ENCODE data around the gene LKAAEAR1. TPM values are rescaled to one million over a fixed set of nuclear protein-coding genes. Genes with fewer than 3 reads are reported as not detected.

LKAAEAR1 gene
- total RNA-seq, 1 donor from 2014 or later = not detected

- Histone ChIP-seq H3K36me3 (ENCODE audit: control insufficient read depth, insufficient read depth, low read length) (no peaks in the 10 kb centered on the region), H3K4me3 (ENCODE audit: low read depth, low read length) (no peak overlapping the region), H3K27me3 (ENCODE audit: control insufficient read depth, insufficient read depth, low read length) (peaks cover 13% of the 10 kb centered on the region)
- DNase-seq (ENCODE audit: low read depth) = no peak
- no peak for TF ChIP-seq CTCF (IDR thresholded peaks at IDR 0.05; ENCODE audit: insufficient read depth, low read length, poor library complexity, severe bottlenecking)
Observed at GRCh38 chr20:64115171-64115911, 31.1 kb upstream of the LKAAEAR1 start.

- TF ChIP-seq CTCF (IDR thresholded peaks at IDR 0.05; ENCODE audit: insufficient read depth, low read length, poor library complexity, severe bottlenecking) = no peak
- no peaks in the 10 kb centered on the region for H3K36me3 ChIP-seq (ENCODE audit: control insufficient read depth, insufficient read depth, low read length)
- DNase-seq (ENCODE audit: low read depth) = no peak
- no peak overlapping the region for H3K4me3 ChIP-seq (ENCODE audit: low read depth, low read length)
- H3K27me3 ChIP-seq (ENCODE audit: control insufficient read depth, insufficient read depth, low read length) = peaks cover 15% of the 10 kb centered on the region
Observed at GRCh38 chr20:64114356-64114971, 30.3 kb upstream of the LKAAEAR1 start.

- H3K36me3 ChIP-seq (ENCODE audit: control insufficient read depth, insufficient read depth, low read length) = no peaks in the 10 kb centered on the region
- peaks cover 15% of the 10 kb centered on the region for H3K27me3 ChIP-seq (ENCODE audit: control insufficient read depth, insufficient read depth, low read length)
- no peak for DNase-seq (ENCODE audit: low read depth)
- no peak overlapping the region for H3K4me3 ChIP-seq (ENCODE audit: low read depth, low read length)
- TF ChIP-seq CTCF (IDR thresholded peaks at IDR 0.05; ENCODE audit: insufficient read depth, low read length, poor library complexity, severe bottlenecking) = no peak
Observed at GRCh38 chr20:64113796-64114355, 29.7 kb upstream of the LKAAEAR1 start.

- H3K27me3 ChIP-seq (ENCODE audit: control insufficient read depth, insufficient read depth, low read length) = peaks cover 15% of the 10 kb centered on the region
- DNase-seq (ENCODE audit: low read depth) = no peak
- TF ChIP-seq CTCF (IDR thresholded peaks at IDR 0.05; ENCODE audit: insufficient read depth, low read length, poor library complexity, severe bottlenecking) = no peak
Observed at GRCh38 chr20:64113444-64113775, 29.2 kb upstream of the LKAAEAR1 start.

GRCh38 chr20:64112691-64113443 is 28.7 kb upstream of the LKAAEAR1 start:
- no peak for TF ChIP-seq CTCF (IDR thresholded peaks at IDR 0.05; ENCODE audit: insufficient read depth, low read length, poor library complexity, severe bottlenecking)
- DNase-seq (ENCODE audit: low read depth) = no peak
- H3K36me3 ChIP-seq (ENCODE audit: control insufficient read depth, insufficient read depth, low read length) = no peaks in the 10 kb centered on the region
- peaks cover 16% of the 10 kb centered on the region for H3K27me3 ChIP-seq (ENCODE audit: control insufficient read depth, insufficient read depth, low read length)
- H3K4me3 ChIP-seq (ENCODE audit: low read depth, low read length) = no peak overlapping the region

More at GRCh38 chr20:64113444-64113775, 29.2 kb upstream of the LKAAEAR1 start:
- H3K36me3 ChIP-seq (ENCODE audit: control insufficient read depth, insufficient read depth, low read length) = no peaks in the 10 kb centered on the region
- H3K4me3 ChIP-seq (ENCODE audit: low read depth, low read length) = no peak overlapping the region
